LHCN-M2 (cell line): ENCODE data around the gene OR4K13. TPM values are rescaled to one million over a fixed set of nuclear protein-coding genes. Genes with fewer than 3 reads are reported as not detected.

Experiments
- DNase-seq: peaks from one replicate; pipeline ENCODE4 v3.0.0-alpha.2; 2012; ENCODE audit warnings: low read depth
- polyA plus RNA-seq: library from polyadenylated mRNA; unstranded; fragments of >200 nt; gene quantifications from one replicate; pipeline ENCODE4 v1.2.1, GENCODE V29; 2012; ENCODE audit warnings: missing spikeins
- total RNA-seq: library from RNA; depleted of rRNA; stranded (reverse); fragments of >200 nt; gene quantifications from 2 replicates; pipeline ENCODE4 v1.2.3, GENCODE V29; 2014; rRNA removed

The OR4K13 gene
- total RNA-seq, result not detected in 2 replicates
- not detected for polyA plus RNA-seq

GRCh38 chr14:20035938-20036337 is at the start of gene OR4K13:
TSS of gene OR4K13 (minus strand) at chr14:20036038. CDS start at chr14:20034758, 1,280 bp downstream.
- no peak for DNase-seq

GRCh38 chr14:20059745-20060144 is 23.9 kb upstream of the OR4K13 start, which contains the start of gene OR4L1:
TSS of gene OR4L1 (plus strand) at chr14:20060045. CDS start at chr14:20060045, 0 bp downstream.
- DNase-seq, result no peak

GRCh38 chr14:20048202-20048601 is 12.4 kb upstream of the OR4K13 start:
- no peak for DNase-seq

- DNase-seq, result no peak
Measured at GRCh38 chr14:20044243-20044642, 8.4 kb upstream of the OR4K13 start.

GRCh38 chr14:20035449-20035848 is 389 bp downstream of the OR4K13 start:
- DNase-seq, result no peak

- DNase-seq, result no peak
Measured at GRCh38 chr14:20031058-20031457, 4.8 kb downstream of the OR4K13 start.

GRCh38 chr14:20019257-20019865 is 16.5 kb downstream of the OR4K13 start, which contains the start of gene OR4K14:
TSS of gene OR4K14 (minus strand) at chr14:20019307. CDS start at chr14:20015193, 4,114 bp downstream.
- DNase-seq, result no peak

- DNase-seq, result no peak
Measured at GRCh38 chr14:20008156-20008555, 27.7 kb downstream of the OR4K13 start.

GRCh38 chr14:20002319-20002718 is 33.5 kb downstream of the OR4K13 start:
- no peak for DNase-seq

GRCh38 chr14:20001863-20002262 is 34.0 kb downstream of the OR4K13 start, which contains the start of gene OR4Q2:
TSS of gene OR4Q2 (plus strand) at chr14:20002163.
- DNase-seq, result no peak

- no peak for DNase-seq
Measured at GRCh38 chr14:19993438-19993837, 42.4 kb downstream of the OR4K13 start.

Other genes with a start within 250 kb of the OR4K13 start
- not detected in 2 replicates for gene OR4N2, start 232.3 kb downstream of the OR4K13 start, total RNA-seq
- gene OR4K2, start 160.9 kb downstream of the OR4K13 start, total RNA-seq, result not detected in 2 replicates
- gene OR4K5, start 115.4 kb downstream of the OR4K13 start, total RNA-seq, result not detected in 2 replicates
- gene OR4K1, start 105.1 kb downstream of the OR4K13 start, total RNA-seq, result not detected in 2 replicates
- not detected in 2 replicates for gene OR4K15, start 60.4 kb downstream of the OR4K13 start, total RNA-seq
- gene OR4Q2, start 33.9 kb downstream of the OR4K13 start, total RNA-seq, result not detected in 2 replicates
- gene OR4K14, start 16.7 kb downstream of the OR4K13 start, total RNA-seq, result not detected in 2 replicates
- gene OR4L1, start 24.0 kb upstream of the OR4K13 start, total RNA-seq, result not detected in 2 replicates
- not detected in 2 replicates for gene OR4K17, start 74.7 kb upstream of the OR4K13 start, total RNA-seq
- gene OR4N5, start 102.8 kb upstream of the OR4K13 start, total RNA-seq, result not detected in 2 replicates
- gene OR11G2, start 154.9 kb upstream of the OR4K13 start, total RNA-seq, result not detected in 2 replicates
- not detected in 2 replicates for gene OR11H6, start 187.7 kb upstream of the OR4K13 start, total RNA-seq
- gene OR11H7, start 192.9 kb upstream of the OR4K13 start, total RNA-seq, result not detected in 2 replicates
- gene OR11H4, start 203.2 kb upstream of the OR4K13 start, total RNA-seq, result not detected in 2 replicates